CD1c-positive myeloid dendritic cell (primary cell): ENCODE measurements around the gene UBTF.

Source experiments
- DNase-seq: peaks from one replicate; pipeline ENCODE4 v3.0.0-alpha.2; 2016; ENCODE audit errors: extremely low spot score

The UBTF gene

GRCh38 chr17:44213403-44214229 is 5.9 kb downstream of the UBTF start:
- no peak for DNase-seq

- DNase-seq = no peak
Measured at GRCh38 chr17:44212507-44213402, 6.7 kb downstream of the UBTF start.

DNA sequence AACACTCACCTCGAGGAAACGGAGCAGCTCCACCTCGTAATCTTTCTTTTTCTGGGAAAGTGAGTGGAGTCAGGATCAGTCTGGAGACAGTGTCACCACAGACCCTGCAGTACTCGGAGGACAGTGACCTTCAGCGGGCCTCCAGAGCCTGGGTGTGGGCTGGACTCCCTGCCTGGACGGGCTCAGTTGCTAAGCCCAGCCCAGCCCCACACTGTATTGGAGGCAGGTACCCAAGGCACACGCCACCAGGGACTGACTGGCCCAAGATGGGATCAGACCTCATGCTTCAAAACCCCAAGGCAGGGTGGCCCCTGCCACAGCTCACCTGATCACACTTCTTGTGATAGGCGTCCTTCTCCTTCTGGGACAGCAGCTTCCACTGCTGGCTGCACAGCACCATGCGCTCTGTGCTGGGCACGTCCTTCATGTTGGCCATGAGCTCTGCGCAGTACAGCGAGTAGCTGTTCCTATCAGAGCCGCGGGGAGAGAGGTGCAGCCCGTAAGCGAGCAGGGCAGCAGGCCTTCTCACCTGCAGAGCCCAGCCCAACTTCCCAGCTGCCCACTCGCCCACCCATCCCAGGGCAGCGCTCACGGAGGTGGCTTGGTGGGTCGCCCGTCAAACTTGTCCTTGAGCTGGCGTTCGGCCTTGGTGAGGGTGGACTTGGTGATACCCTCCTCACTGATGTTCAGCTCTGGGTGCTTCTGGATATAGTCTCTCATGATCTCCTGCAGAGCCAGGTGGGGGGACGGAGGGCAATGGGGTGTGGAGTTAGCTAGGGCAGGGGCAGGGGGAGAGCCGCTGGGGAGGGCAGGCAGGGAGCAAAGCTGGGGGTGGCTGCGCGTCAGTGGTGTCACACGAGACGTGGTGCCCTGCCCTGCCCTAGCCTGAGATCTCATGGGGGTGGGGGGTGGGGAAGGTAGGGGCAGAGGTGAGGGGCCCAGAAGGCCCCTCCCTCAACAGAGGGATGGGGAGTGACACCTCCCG is 7.9 kb downstream of the UBTF start:
- no peak for DNase-seq

DNA sequence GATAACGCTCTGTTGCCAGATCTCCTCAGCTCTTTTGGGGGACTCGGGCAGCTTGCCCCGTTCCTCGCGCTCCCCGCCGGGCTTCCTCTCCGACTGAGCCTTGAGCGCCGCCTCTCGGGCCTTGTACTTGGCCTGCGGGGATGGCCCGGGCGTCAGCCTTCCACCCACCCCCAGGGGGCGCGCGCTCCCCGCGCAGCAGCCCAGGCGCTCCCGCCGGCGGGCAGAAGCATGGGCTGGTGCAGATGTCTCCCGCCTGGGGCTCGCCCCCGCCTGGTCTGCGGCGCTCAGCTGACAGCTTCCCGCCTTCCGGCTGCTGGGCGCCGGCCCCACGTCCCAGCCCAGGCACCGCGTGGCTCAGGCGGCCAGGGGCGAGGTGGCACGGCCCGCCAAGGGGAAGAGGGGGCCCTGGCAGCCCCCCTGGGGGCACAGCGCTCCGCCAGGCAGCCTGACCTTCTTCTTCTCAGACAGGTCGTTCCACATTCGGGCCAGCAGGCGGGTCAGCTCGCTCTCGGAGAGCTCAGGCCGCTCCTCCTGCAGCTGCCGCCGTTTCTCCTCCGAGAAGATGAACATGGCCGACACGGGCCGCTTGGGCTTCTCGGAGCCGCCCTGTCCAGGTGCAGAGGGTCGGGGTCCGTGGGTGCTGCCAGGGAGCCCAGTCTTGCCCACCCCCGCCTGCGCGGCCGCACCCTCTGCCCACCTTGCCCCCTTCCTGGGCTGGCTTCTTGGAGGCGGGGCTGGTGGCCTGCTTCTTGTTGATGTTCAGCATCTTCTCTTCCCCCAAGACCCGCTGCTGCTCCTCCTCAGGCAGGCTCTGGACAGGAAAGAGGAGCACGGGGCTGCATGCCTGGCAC is 8.9 kb downstream of the UBTF start:
- peak; percentile 96 for DNase-seq

- DNase-seq = no peak
Measured at GRCh38 chr17:44209786-44210341, 9.6 kb downstream of the UBTF start.

DNA sequence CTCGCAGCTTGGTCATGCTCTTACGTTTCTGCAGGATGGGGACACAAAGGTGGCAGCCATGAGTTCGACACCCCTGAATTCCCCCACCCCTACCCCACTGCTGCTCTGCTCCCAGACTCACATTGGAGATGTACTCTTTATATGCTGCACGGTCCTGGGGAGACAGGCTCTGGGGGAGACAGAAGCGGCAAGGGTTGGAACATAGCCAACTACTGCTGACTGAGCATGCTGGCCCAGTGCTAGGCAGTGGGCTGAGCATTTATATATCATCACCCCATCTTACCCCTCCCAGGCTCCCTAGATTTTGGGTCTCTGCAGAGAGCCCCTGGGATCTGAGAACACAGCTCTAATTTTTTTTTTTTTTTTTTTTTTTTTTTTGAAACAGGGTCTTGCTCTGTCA is 11.7 kb downstream of the UBTF start:
- DNase-seq = no peak

DNA sequence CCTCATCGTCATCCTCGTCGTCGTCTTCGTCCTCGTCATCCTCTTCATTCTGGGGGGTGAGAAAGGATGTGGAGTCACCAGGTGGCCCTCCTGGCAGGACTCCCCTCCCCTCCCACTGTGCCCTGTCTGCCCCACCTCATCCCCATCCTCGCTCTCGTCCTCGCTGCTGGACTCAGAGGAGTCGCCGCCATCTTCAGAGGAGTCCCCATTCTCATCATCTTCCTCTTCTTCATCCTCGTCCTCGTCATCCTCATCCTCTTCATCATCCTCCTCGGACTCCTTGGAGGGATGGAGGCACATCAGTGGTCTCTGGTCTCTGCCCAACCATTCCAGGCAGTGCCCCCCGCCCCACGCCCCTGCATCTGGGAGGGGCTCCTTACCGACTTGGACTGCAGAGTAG is 12.2 kb downstream of the UBTF start:
- no peak for DNase-seq

DNA sequence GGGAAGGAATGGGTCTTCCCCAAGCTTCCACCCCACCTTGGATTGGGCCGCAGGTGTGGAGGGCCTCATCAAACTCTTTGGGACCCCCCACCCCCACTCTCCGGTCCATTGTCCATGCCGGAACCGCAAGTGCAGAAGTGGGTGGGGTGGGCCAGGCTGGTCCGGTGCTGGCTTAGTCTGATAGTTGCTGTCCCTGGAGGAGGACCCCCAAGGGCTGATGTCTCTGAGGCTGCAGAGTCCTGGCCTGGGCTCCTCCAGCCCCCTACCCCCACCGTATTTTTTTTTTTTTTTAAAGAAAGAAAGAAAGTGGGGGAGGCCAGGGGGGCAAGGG is 12.7 kb downstream of the UBTF start:
- DNase-seq = no peak

- no peak for DNase-seq
Measured at GRCh38 chr17:44205962-44206824, 13.3 kb downstream of the UBTF start.

DNA sequence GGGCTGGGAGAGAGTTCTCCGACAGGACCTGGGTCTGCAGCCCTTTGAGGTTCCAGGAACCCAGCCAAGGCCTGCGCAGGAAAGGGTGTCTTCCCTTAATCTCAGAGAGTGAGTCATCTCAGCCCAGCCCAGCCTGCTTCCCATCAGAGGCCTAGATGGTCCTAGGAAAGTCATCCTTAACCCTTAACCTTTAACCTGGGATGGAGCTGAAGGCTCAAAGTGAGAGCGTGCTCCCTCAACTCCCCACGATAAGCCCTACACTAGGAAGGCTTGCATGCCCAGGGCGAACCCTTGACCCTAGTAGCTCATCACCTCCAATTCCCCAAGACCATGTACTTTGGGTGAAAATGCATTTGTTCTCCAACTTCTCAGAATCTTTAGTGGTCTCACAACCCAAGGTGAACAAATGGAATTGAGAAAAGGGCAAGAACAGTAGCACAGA is 15.0 kb downstream of the UBTF start:
- DNase-seq = peak; percentile 40

- peak; percentile 70 for DNase-seq
Measured at GRCh38 chr17:44203731-44204440, 15.6 kb downstream of the UBTF start.

GRCh38 chr17:44202756-44203155 is 16.7 kb downstream of the UBTF start:
- DNase-seq = no peak

- no peak for DNase-seq
Measured at GRCh38 chr17:44200478-44201155, 18.9 kb downstream of the UBTF start.

DNA sequence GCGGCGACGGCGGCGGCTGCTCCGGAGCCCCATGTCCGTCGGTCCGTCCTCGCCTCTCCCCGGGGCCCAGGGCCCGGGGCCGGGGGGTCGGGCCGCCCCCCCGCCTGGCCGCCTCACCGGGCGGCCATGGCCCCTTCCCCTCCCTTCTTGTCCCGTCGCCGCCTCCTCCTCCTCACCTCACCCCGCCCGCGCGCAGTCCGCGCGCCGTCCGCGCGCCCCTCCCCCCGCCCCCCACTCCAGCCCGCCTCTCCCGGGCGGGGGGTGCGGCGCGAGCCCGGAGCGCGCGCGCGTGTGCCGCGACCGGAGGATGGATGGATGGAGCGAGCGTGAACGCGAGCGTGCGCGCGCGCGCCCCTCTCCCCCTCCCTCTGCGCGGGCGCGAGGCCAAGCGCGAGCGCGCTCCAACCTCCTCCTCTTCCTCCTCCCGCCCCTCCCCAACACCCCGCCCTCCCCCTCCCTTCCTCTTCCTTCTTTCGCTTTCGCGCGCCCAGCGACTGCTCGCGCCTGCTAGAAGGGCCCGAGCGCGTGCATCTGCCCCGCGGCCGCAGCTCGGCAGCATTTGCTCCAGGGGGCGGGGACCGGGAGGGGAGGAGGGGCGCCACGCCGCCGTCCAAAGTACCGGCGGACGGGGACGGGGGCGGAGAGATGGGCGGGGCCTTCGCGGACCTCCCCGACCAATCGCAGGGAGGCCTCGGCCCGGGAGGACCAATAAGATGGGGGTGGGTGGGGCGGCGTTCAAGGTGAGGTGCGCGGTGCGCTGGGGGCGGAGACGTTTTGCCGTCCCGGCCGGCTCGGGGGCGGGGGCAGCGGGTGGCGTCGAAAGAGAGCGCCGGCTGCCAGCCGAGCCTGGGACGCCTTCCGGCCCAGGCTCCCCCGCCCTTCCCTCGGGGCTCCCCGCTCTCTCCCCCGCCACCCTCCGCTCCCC is 19.7 kb downstream of the UBTF start, which contains the start of gene ATXN7L3:
TSS of gene ATXN7L3 (minus strand) at position 332 of the 925 bp plus-strand sequence. CDS start 1,814 bp downstream, outside the sequence.
- peak; percentile 99 for DNase-seq

DNA sequence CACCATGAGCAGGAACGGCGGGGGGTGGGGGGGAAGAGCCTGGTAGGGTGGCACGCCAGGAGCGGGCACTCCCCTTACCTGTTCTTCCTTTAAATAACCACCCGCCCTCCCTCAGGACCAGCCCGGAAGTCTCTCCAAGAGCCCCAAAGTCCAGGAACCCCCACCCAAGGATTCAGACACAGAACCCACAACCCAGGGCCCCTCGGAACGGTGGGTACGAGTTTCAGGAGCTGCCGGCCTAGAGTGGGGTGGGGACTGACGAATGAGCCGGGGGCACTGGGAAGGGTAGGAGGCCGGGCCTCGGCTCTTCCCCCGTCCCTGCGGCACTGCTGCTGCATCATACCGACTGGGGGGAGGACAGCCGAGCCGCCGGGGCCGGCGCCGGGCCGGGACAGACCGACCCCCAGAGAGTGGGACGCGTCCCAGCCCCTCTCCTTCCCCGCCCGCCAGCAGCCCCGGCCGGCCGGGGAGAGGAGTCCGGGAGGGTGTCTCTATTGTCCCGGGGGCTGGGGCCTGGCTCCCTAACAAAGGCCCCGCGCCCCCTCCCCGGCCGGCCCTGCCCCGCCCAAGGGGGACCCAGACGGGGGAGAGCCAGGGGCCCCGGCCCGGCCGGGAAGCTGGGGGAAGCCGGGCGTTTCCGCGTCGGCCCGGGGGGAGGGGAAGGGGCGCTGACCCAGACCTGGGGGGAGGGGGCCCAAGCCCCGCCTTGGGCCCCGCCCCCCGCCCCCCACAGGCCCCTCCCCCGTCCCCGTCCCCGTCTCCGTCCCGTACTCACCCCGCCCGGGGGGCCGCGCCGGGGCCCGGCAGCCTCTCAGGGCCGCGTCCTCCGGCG is 20.5 kb downstream of the UBTF start:
- DNase-seq = peak; percentile 46
